ENCODE data around the gene GJB2.
A peak's percentile ranks its signal among the peaks of the same experiment; 100 is the strongest.

GJB2 gene

DNA sequence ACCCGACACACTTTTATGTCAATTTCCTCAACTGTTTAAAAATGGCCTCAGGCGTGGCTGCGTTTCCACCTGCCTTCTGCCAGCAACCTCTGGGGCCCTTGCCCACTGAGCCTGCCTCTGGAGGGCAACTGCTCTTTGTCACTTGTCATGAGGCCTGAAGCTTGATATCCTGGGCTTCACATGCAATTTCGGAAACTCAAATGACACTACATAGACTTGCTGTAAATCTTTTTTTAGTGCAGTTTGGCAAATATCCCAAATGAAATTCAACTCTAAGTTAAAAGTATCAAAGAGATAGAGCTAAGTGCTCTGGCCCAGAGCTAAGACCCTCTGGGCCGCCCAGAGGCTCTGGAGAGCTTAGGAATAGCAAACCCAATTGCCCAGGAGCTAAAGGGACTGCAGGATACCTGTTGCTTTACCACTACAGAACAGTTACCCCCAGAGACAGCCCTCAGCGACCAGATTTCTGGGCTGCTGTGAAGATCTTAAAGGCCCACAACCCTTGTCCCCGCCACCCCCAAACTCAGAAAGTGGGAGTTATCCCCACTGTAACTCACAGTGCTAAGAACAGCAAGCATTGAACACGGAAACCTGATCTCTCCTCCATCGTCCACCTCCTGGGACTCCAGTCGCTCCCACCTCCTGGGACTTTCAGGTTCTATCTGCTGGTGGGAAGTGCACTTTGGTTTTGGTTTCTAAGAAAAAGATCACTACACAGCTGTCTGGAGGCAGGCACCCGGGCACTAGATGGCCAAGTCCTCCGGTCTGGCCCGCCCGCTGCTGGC, 51.3 kb downstream of the GJB2 start:
- no peak for DNase-seq

DNA sequence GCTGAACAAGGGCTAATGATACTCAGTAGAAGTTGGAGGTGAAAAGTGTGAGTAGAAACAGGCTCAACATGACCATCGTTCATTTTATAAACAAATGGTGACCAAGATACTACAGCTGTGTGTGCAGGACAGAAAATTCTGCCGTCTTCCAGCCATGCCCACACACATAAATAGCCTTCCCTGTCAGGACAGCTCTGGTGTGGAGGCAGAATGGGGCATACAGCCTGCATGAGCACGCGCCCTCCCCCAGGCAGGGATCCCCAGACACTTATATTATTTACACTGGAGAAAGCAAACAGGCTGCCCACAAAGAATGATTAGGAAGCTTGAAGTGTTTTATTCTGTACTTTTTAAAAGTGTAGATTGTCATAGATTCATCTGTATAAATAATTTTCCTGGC, 52.3 kb downstream of the GJB2 start:
- peak; percentile 11 for DNase-seq

DNA sequence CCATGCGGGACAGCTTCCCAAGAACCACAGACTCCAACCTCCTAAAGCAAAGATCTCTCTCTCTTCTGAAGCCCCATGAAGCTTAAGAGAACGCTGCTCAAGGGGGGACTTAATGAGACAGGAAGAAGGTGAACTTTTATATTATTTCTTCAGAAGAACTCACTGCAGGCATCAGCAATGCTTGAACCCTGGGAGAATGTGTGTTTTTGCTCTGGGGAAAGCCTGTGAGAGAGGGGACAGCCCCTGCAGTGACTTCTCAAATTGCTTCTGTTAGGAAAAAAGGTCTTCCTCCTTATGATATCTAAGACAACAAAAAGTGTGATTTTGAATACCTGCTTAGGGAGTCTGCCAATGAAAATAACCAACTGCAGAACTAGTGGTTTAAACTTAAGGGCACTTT, 54.9 kb downstream of the GJB2 start:
- peak; percentile 28 for DNase-seq

Measured in activated CD8-positive, alpha-beta memory T cell treated with anti-CD3 and anti-CD28 coated beads for 24 hours (primary cell).